Liver (tissue), 9 donors: ENCODE measurements around the gene HEATR3. TPM values are rescaled to one million over a fixed set of nuclear protein-coding genes. Genes with fewer than 3 reads are reported as not detected.

Experiments
- DNase-seq: peaks from one replicate; pipeline ENCODE4 v3.0.0-alpha.2; 2017; ENCODE audit warnings: low spot score
- H3K27ac ChIP-seq, 2 donors: one replicate each; pipeline ENCODE4 v1.7.0; 2013; ENCODE audit warnings: inconsistent platforms in 2 of 2, low read length in 2 of 2, control low read depth in 1 of 2, low read depth in 1 of 2, mild to moderate bottlenecking in 1 of 2
- H3K27me3 ChIP-seq, 4 donors: one replicate each; pipeline versions ENCODE4 v1.6.1 to v1.7.0; 2013; ENCODE audit warnings: low read length in 3 of 4, inconsistent platforms in 1 of 4, mild to moderate bottlenecking in 1 of 4, moderate library complexity in 1 of 4; ENCODE audit not compliant: control insufficient read depth in 4 of 4, insufficient read depth in 4 of 4
- H3K36me3 ChIP-seq, 4 donors: one replicate each; pipeline versions ENCODE4 v1.6.1 to v1.7.0; 2013; ENCODE audit warnings: low read length in 3 of 4, mild to moderate bottlenecking in 3 of 4, low read depth in 1 of 4, moderate library complexity in 1 of 4; ENCODE audit not compliant: control insufficient read depth in 4 of 4, insufficient read depth in 3 of 4
- H3K4me1 ChIP-seq, 4 donors: one replicate each; pipeline versions ENCODE4 v1.6.1 to v1.7.0; 2013; ENCODE audit warnings: low read length in 3 of 4, mild to moderate bottlenecking in 3 of 4, moderate library complexity in 1 of 4; ENCODE audit not compliant: control insufficient read depth in 4 of 4, insufficient read depth in 4 of 4
- H3K4me3 ChIP-seq, 3 donors: one replicate each; pipeline versions ENCODE4 v1.6.1 to v1.7.0; 2013; ENCODE audit warnings: low read length in 3 of 3, control low read depth in 1 of 3, low read depth in 1 of 3, mild to moderate bottlenecking in 1 of 3
- H3K9ac ChIP-seq, 2 donors: one replicate each; pipeline ENCODE4 v1.7.0; 2013; ENCODE audit warnings: low read length in 2 of 2, mild to moderate bottlenecking in 2 of 2, moderate library complexity in 2 of 2, control low read depth in 1 of 2, low read depth in 1 of 2
- H3K9me3 ChIP-seq, 4 donors: one replicate each; pipeline versions ENCODE4 v1.6.1 to v1.7.0; 2013; ENCODE audit warnings: low read length in 3 of 4; ENCODE audit not compliant: control insufficient read depth in 4 of 4
- CTCF ChIP-seq: fragments of 150-350 bp; IDR thresholded peaks from 2 replicates; pipeline ENCODE4 v1.5.1; 2017; ENCODE audit warnings: improper control_type of control experiment, low read depth, low read length; ENCODE audit not compliant: missing input control
- EGR1 ChIP-seq, 2 donors: IDR thresholded peaks; 2 replicates each; pipeline ENCODE4 v1.6.1; 2016 to 2018; ENCODE audit warnings: antibody characterized with exemption in 2 of 2, low read depth in 2 of 2
- FOXA1 ChIP-seq: IDR thresholded peaks from 2 replicates; pipeline ENCODE4 v1.6.1; 2016; ENCODE audit warnings: antibody characterized with exemption
- FOXA2 ChIP-seq: IDR thresholded peaks from 2 replicates; pipeline ENCODE4 v1.6.1; 2016; ENCODE audit warnings: antibody characterized with exemption
- GABPA ChIP-seq, 2 donors: IDR thresholded peaks in 1 of 2; conservative IDR thresholded peaks in 1 of 2; 2 replicates each; pipeline ENCODE4 v1.6.1; 2016; ENCODE audit warnings: antibody characterized with exemption in 2 of 2, mild to moderate bottlenecking in 1 of 2, moderate library complexity in 1 of 2
- HNF4A ChIP-seq, 2 donors: conservative IDR thresholded peaks; 2 replicates each; pipeline ENCODE4 v1.6.1; 2016; ENCODE audit warnings: antibody characterized with exemption in 2 of 2, mild to moderate bottlenecking in 2 of 2
- HNF4G ChIP-seq: IDR thresholded peaks from 2 replicates; pipeline ENCODE4 v1.6.1; 2016; ENCODE audit warnings: antibody characterized with exemption
- JUND ChIP-seq, 2 donors: IDR thresholded peaks; 2 replicates each; pipeline ENCODE4 v1.6.1; 2016; ENCODE audit warnings: antibody characterized with exemption in 2 of 2
- MAX ChIP-seq: IDR thresholded peaks from 2 replicates; pipeline ENCODE4 v1.6.1; 2016; ENCODE audit warnings: antibody characterized with exemption
- NR2F2 ChIP-seq: IDR thresholded peaks from 2 replicates; pipeline ENCODE4 v1.6.1; 2016; ENCODE audit warnings: antibody characterized with exemption
- RAD21 ChIP-seq, 2 donors: IDR thresholded peaks; 2 replicates each; pipeline ENCODE4 v1.6.1; 2016; ENCODE audit warnings: antibody characterized with exemption in 2 of 2, mild to moderate bottlenecking in 2 of 2
- RXRA ChIP-seq, 2 donors: IDR thresholded peaks; 2 replicates each; pipeline ENCODE4 v1.6.1; 2017 to 2018; ENCODE audit warnings: antibody characterized with exemption in 2 of 2, mild to moderate bottlenecking in 1 of 2
- SP1 ChIP-seq: IDR thresholded peaks from 2 replicates; pipeline ENCODE4 v1.6.1; 2018; ENCODE audit warnings: antibody characterized with exemption, mild to moderate bottlenecking
- TAF1 ChIP-seq: conservative IDR thresholded peaks from 2 replicates; pipeline ENCODE4 v1.6.1; 2016; ENCODE audit warnings: antibody characterized with exemption, mild to moderate bottlenecking
- YY1 ChIP-seq: IDR thresholded peaks from 2 replicates; pipeline ENCODE4 v1.6.1; 2016; ENCODE audit warnings: antibody characterized with exemption, mild to moderate bottlenecking
- WGBS: extraction: QIAGEN DNeasy Blood & Tissue Kit; methylation state at CpG from one replicate; pipeline ENCODE4 v1.1.7; 2013; 5-methylcytosine and 5-hydroxymethylcytosine counted together
- polyA plus RNA-seq, 2 donors: library from polyadenylated mRNA; stranded (reverse) in 1 of 2; unstranded in 1 of 2; fragments of 200-250 nt in 1 of 2; fragments of >200 nt in 1 of 2; fragmentation: Nextera tagmentation in 1 of 2; extraction: Ambion mirVana in 1 of 2; gene quantifications; one replicate each; pipeline versions ENCODE4 v1.2.1 to v1.2.3, GENCODE V29; 2013 to 2015
- total RNA-seq, 2 donors: library from RNA; depleted of rRNA; stranded (reverse); fragments of >200 nt; gene quantifications; one replicate each; pipeline ENCODE4 v1.2.3, GENCODE V29; 2014
- TF ChIP-seq, protein P1 (sequence below): IDR thresholded peaks from 2 replicates; pipeline ENCODE4 v1.6.1; 2016; ENCODE audit warnings: antibody characterized with exemption
- TF ChIP-seq, protein P2 (sequence below): IDR thresholded peaks from 2 replicates; pipeline ENCODE4 v1.6.1; 2016; ENCODE audit warnings: antibody characterized with exemption
- TF ChIP-seq, protein P3 (sequence below): IDR thresholded peaks from 2 replicates; pipeline ENCODE4 v1.6.1; 2016; ENCODE audit warnings: antibody characterized with exemption, mild to moderate bottlenecking
- donor health status: healthy.
- donor health status: healthy.
- donor health status: healthy.
- donor health status: healthy.
- donor health status: healthy.

Gene HEATR3
- total and polyA plus RNA-seq, 4 donors, result 3.8 to 24.3 (median 9.7) TPM

DNA sequence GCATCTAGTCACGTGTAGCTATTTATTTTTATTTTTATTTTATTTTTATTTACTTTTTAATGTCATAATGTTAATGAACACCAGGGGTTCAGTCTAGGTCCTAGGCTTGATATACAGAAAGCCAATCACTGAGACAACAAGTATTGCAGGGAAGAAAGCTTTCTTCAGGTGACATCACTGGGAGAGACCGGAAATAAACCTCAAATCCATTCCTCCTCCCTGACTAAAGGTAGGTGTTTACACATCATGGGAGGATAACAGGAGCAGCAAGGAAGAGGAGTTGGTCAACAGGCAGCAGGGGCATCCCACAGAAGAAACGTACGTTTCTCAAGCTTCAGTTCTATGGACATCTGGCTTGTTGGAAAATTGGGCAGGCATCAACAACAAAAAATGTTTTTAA, 9.5 kb upstream of the HEATR3 start:
- 96% methylated on average over 4 of the region's 4 CpGs for WGBS
- TF ChIP-seq NR2F2 (no peak), JUND (IDR thresholded peaks at IDR 0.05) (no peak), CTCF (no peak), YY1 (no peak), GABPA (IDR thresholded peaks at IDR 0.05 in 1 of 2, conservative IDR thresholded peaks at IDR 0.05 in 1 of 2) (no peak), SP1 (no peak), FOXA2 (no peak), HNF4A (conservative IDR thresholded peaks at IDR 0.05) (no peak), RXRA (IDR thresholded peaks at IDR 0.05) (no peak), RAD21 (IDR thresholded peaks at IDR 0.05) (no peak), EGR1 (IDR thresholded peaks at IDR 0.05; ENCODE audit: low read depth in 2 of 2) (no peak), HNF4G (no peak), FOXA1 (no peak), MAX (no peak), TAF1 (no peak)
- TF ChIP-seq, protein P1, sequence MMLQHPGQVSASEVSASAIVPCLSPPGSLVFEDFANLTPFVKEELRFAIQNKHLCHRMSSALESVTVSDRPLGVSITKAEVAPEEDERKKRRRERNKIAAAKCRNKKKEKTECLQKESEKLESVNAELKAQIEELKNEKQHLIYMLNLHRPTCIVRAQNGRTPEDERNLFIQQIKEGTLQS, result no peak
- TF ChIP-seq, protein P2, sequence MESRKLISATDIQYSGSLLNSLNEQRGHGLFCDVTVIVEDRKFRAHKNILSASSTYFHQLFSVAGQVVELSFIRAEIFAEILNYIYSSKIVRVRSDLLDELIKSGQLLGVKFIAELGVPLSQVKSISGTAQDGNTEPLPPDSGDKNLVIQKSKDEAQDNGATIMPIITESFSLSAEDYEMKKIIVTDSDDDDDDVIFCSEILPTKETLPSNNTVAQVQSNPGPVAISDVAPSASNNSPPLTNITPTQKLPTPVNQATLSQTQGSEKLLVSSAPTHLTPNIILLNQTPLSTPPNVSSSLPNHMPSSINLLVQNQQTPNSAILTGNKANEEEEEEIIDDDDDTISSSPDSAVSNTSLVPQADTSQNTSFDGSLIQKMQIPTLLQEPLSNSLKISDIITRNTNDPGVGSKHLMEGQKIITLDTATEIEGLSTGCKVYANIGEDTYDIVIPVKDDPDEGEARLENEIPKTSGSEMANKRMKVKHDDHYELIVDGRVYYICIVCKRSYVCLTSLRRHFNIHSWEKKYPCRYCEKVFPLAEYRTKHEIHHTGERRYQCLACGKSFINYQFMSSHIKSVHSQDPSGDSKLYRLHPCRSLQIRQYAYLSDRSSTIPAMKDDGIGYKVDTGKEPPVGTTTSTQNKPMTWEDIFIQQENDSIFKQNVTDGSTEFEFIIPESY, result no peak
- TF ChIP-seq, protein P3, sequence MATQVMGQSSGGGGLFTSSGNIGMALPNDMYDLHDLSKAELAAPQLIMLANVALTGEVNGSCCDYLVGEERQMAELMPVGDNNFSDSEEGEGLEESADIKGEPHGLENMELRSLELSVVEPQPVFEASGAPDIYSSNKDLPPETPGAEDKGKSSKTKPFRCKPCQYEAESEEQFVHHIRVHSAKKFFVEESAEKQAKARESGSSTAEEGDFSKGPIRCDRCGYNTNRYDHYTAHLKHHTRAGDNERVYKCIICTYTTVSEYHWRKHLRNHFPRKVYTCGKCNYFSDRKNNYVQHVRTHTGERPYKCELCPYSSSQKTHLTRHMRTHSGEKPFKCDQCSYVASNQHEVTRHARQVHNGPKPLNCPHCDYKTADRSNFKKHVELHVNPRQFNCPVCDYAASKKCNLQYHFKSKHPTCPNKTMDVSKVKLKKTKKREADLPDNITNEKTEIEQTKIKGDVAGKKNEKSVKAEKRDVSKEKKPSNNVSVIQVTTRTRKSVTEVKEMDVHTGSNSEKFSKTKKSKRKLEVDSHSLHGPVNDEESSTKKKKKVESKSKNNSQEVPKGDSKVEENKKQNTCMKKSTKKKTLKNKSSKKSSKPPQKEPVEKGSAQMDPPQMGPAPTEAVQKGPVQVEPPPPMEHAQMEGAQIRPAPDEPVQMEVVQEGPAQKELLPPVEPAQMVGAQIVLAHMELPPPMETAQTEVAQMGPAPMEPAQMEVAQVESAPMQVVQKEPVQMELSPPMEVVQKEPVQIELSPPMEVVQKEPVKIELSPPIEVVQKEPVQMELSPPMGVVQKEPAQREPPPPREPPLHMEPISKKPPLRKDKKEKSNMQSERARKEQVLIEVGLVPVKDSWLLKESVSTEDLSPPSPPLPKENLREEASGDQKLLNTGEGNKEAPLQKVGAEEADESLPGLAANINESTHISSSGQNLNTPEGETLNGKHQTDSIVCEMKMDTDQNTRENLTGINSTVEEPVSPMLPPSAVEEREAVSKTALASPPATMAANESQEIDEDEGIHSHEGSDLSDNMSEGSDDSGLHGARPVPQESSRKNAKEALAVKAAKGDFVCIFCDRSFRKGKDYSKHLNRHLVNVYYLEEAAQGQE, result no peak

More for the DNA sequence above, 9.5 kb upstream of the HEATR3 start:
- DNase-seq, result no peak
- H3K27ac ChIP-seq, result no peak overlapping the region
- H3K36me3 ChIP-seq, result no peaks in the 10 kb centered on the region
- H3K27me3 ChIP-seq, result no peaks in the 10 kb centered on the region
- H3K4me3 ChIP-seq, result no peak overlapping the region
- no peak overlapping the region for H3K9ac ChIP-seq
- peaks cover 0 to 11% (median 7%) of the 10 kb centered on the region in 4 donors for H3K9me3 ChIP-seq
- H3K4me1 ChIP-seq, result no peaks in the 10 kb centered on the region
